ENCODE results near the gene LRRC8E. TPM values are rescaled to one million over a fixed set of nuclear protein-coding genes. Genes with fewer than 3 reads are reported as not detected.
A peak's percentile ranks its signal among the peaks of the same experiment; 100 is the strongest.

Gene LRRC8E
- polyA plus RNA-seq, 1 donor (not counting 4 experiments of a cell fraction or from before 2014, with no cell fraction given), result 13.5 TPM

DNA sequence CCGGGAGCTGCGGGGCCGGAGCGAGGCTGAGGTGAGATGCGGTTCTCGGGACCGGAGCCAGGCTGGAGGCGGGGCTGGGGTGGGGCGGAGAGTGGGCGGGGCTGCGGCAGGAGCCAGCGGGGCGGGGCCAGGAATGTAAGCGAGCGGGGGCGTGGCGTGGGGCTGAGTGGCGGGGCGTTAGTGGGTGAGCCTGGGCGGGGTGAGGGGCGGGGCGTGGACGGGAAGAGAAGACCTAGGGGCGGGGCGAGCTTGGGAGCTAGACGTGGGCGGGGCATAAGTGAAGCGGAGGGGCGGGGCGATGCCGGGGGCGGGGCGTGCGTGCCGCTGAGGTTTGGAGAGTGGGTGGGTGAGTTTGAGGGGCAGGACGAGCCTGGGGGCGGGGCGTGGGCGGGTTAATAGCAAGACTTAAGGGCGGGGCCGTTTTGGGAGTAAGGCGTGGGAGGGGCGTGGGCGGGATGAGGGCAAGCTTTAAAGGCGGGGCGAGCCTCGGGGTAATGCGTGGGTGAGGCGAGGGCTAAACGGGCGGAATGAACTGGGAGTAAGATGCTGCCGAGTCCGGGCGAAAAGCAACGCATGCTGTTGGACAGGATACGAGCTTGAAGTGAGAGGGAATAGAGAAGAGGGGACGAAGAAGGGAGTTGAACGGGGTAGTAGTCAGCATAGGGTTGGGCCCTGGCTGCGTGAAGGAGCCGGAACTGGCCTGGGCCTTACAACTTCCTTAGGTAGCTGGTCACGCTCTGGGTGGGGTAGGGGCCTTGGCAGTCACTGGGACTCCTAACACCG is 32.4 kb downstream of the LRRC8E start:
- Histone ChIP-seq H3K9ac (ENCODE audit: control insufficient read depth, extremely low read depth, insufficient read depth, low read length) (peak overlapping the region; percentile 75), H3K4me1 (ENCODE audit: control insufficient read depth, extremely low read depth, insufficient read depth, low read length) (peaks cover 18% of the 10 kb centered on the region), H3K27me3 (ENCODE audit: control insufficient read depth, extremely low read depth, insufficient read depth, low read length) (peaks cover 22% of the 10 kb centered on the region), H2AFZ (ENCODE audit: control insufficient read depth, low read length) (peak overlapping the region; percentile 82), H3K79me2 (ENCODE audit: control insufficient read depth, insufficient read depth, low read length) (no peaks in the 10 kb centered on the region), H3K4me2 (ENCODE audit: control insufficient read depth, extremely low read depth, insufficient read depth, low read depth, low read length) (peak overlapping the region; percentile 99), H3K4me3 (ENCODE audit: control insufficient read depth in 2 of 3, extremely low read depth in 1 of 3, insufficient read depth in 2 of 3, low read depth in 1 of 3, low read length in 3 of 3) (peak overlapping the region; percentile 71 to 90 (median 90)), H3K9me3 (ENCODE audit: control insufficient read depth, low read depth, low read length) (no peaks in the 10 kb centered on the region), H4K20me1 (ENCODE audit: control insufficient read depth, extremely low read depth, insufficient read depth, low read length) (no peaks in the 10 kb centered on the region), H3K27ac (ENCODE audit: control insufficient read depth, insufficient read depth, low read length) (peak overlapping the region; percentile 76), H3K36me3 (ENCODE audit: control insufficient read depth in 2 of 2, extremely low read depth in 1 of 2, insufficient read depth in 2 of 2, low read length in 2 of 2) (peaks cover 4 to 5% of the 10 kb centered on the region in 2 experiments), H3K9me1 (ENCODE audit: control insufficient read depth, extremely low read depth, insufficient read depth, low read length) (no peaks in the 10 kb centered on the region)
- FAIRE-seq, result peak; percentile 36
- TF ChIP-seq, protein P1, sequence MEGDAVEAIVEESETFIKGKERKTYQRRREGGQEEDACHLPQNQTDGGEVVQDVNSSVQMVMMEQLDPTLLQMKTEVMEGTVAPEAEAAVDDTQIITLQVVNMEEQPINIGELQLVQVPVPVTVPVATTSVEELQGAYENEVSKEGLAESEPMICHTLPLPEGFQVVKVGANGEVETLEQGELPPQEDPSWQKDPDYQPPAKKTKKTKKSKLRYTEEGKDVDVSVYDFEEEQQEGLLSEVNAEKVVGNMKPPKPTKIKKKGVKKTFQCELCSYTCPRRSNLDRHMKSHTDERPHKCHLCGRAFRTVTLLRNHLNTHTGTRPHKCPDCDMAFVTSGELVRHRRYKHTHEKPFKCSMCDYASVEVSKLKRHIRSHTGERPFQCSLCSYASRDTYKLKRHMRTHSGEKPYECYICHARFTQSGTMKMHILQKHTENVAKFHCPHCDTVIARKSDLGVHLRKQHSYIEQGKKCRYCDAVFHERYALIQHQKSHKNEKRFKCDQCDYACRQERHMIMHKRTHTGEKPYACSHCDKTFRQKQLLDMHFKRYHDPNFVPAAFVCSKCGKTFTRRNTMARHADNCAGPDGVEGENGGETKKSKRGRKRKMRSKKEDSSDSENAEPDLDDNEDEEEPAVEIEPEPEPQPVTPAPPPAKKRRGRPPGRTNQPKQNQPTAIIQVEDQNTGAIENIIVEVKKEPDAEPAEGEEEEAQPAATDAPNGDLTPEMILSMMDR (optimal IDR thresholded peaks at IDR 0.05 in 1 of 3, IDR thresholded peaks at IDR 0.05 in 1 of 3, conservative IDR thresholded peaks at IDR 0.05 in 1 of 3; ENCODE audit: extremely low read depth in 1 of 3, insufficient read depth in 2 of 3, low read length in 3 of 3), result no peak
- TF ChIP-seq EZH2 (IDR thresholded peaks at IDR 0.05; ENCODE audit: low read length), result no peak
- dilution Hi-C loops (cut with MboI; ENCODE audit: extremely low pct_ligation_motif_present, low sequenced_read_pairs), result no loop called here
- DNase-seq (ENCODE audit: low read depth, low spot score), result peak; percentile 96

GRCh38 chr19:7921302-7921966 is 33.1 kb downstream of the LRRC8E start:
- dilution Hi-C loops (cut with MboI; ENCODE audit: extremely low pct_ligation_motif_present, low sequenced_read_pairs), result no loop called here
- peak overlapping the region; percentile 68 for H2AFZ ChIP-seq (ENCODE audit: control insufficient read depth, low read length)
- H4K20me1 ChIP-seq (ENCODE audit: control insufficient read depth, extremely low read depth, insufficient read depth, low read length), result no peaks in the 10 kb centered on the region
- peak overlapping the region; percentile 93 for H3K4me2 ChIP-seq (ENCODE audit: control insufficient read depth, extremely low read depth, insufficient read depth, low read depth, low read length)
- H3K4me3 ChIP-seq (ENCODE audit: control insufficient read depth in 2 of 3, extremely low read depth in 1 of 3, insufficient read depth in 2 of 3, low read depth in 1 of 3, low read length in 3 of 3), result peak overlapping the region; percentile 40 to 78 (median 70)
- H3K79me2 ChIP-seq (ENCODE audit: control insufficient read depth, insufficient read depth, low read length), result no peaks in the 10 kb centered on the region
- H3K9ac ChIP-seq (ENCODE audit: control insufficient read depth, extremely low read depth, insufficient read depth, low read length), result peak overlapping the region; percentile 75
- no peak for FAIRE-seq
- no peaks in the 10 kb centered on the region for H3K9me3 ChIP-seq (ENCODE audit: control insufficient read depth, low read depth, low read length)
- H3K27me3 ChIP-seq (ENCODE audit: control insufficient read depth, extremely low read depth, insufficient read depth, low read length), result peaks cover 15% of the 10 kb centered on the region
- no peaks in the 10 kb centered on the region for H3K9me1 ChIP-seq (ENCODE audit: control insufficient read depth, extremely low read depth, insufficient read depth, low read length)
- DNase-seq (ENCODE audit: low read depth, low spot score), result no peak
- TF ChIP-seq, protein P1 (optimal IDR thresholded peaks at IDR 0.05 in 1 of 3, IDR thresholded peaks at IDR 0.05 in 1 of 3, conservative IDR thresholded peaks at IDR 0.05 in 1 of 3; ENCODE audit: extremely low read depth in 1 of 3, insufficient read depth in 2 of 3, low read length in 3 of 3), result no peak
- TF ChIP-seq EZH2 (IDR thresholded peaks at IDR 0.05; ENCODE audit: low read length), result no peak
- H3K36me3 ChIP-seq (ENCODE audit: control insufficient read depth in 2 of 2, extremely low read depth in 1 of 2, insufficient read depth in 2 of 2, low read length in 2 of 2), result peaks cover 4 to 5% of the 10 kb centered on the region in 2 experiments
- H3K27ac ChIP-seq (ENCODE audit: control insufficient read depth, insufficient read depth, low read length), result peak overlapping the region; percentile 76
- H3K4me1 ChIP-seq (ENCODE audit: control insufficient read depth, extremely low read depth, insufficient read depth, low read length), result peaks cover 18% of the 10 kb centered on the region

Data from keratinocyte (primary cell).